HG02610 (cell line): ENCODE data around the gene THSD7A.
A peak's percentile ranks its signal among the peaks of the same experiment; 100 is the strongest.

ENCODE experiments used
- ATAC-seq: cut with Tn5 transposase; IDR thresholded peaks from one replicate; pipeline ENCODE4 v1.9.1; 2021; ENCODE audit warnings: mild to moderate bottlenecking, moderate library complexity; ENCODE audit not compliant: unreplicated experiment

THSD7A gene

DNA sequence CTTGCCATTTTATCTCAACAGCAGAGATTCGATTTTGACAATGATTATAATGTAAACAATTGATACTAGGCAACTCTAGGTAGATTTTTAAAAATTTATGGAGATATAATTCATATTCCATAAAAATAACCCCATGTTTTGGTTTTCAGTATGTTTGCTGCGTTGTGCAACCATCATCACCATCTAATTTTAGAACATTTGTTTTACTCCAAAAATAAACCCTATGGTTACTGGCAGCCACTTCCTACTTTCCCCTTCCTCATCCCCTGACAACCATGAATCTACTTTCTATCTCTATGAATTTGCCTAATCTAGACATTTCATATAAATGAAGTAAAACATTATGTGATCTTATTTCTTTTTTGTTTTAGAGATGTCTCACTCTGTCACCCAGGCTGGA is 401.9 kb downstream of the THSD7A start:
- no peak for ATAC-seq

DNA sequence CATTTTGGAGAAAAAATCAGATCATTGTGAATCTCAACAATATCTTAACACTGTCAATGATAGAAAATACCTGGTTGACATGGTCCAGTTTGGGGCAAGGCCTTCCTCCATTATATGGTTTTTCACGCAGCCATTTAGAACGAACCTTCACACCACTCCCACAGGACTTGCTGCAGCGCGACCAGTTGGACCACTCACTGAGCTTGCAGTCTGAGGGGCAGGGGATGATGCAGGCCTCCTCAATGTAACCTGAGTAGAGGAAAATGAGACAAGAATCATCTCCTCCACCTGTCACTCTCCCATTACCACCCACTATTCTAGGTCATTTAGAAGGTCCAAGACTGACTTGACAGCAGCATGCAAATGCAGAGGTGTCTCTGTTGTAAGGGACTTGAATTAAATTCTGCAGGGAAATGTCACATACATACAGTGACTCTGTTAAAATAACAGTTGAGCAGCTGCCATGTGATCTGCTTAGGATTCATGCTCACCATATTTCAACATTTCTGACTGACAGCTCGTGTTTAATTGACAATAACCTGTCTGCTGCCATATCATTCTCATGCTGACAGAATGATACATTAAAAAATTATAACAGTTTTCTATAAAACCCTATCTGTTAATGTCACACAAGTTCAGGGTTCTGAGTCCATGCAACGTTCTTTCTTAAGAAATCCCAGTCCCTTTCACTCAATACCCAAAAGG is 403.0 kb downstream of the THSD7A start:
- no peak for ATAC-seq

DNA sequence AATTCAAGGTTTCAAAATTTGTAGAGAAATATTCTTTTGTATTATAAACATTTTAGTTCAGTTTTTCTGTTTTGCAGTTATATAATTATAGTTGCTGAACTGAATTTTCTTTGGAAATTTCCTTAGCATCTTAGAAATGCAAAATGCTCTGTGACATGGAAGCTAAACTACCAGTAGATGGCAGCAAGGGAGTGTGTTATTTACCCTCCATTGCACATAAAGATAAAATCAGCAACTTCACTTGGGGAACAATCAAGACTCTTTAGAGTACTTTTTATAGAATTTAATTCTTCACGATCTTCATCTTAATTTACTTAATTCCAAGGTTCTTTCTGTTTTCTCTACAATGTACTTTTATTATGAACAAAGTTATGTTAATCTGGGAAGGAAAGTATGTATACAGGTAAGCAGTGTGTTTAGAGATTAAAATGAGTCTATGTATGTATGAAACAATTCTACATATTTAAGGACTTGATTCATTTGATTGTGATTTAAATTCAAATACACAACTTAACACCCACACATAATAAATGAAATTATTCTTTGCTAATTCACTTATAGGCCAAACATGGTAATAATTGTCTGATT is 404.2 kb downstream of the THSD7A start:
- peak; percentile 66 for ATAC-seq

DNA sequence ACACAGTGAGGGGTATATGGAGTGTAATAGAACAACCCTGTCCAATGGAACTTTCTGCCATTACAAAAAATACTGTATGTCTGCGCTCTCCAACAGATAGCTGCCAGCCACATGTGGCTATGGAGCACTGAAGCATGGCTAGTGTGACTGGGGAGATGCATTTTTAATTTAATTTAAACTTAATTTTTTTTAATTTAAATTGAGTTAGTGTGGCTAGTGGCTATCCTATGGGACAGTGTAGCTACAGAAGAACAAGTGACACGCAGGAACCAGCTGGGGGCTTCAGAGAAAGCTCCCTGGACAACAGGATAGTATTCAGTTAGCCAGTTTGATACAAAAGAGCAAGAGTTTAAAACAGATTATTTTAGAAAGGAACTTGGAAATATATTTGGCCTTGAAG is 408.0 kb downstream of the THSD7A start:
- no peak for ATAC-seq

DNA sequence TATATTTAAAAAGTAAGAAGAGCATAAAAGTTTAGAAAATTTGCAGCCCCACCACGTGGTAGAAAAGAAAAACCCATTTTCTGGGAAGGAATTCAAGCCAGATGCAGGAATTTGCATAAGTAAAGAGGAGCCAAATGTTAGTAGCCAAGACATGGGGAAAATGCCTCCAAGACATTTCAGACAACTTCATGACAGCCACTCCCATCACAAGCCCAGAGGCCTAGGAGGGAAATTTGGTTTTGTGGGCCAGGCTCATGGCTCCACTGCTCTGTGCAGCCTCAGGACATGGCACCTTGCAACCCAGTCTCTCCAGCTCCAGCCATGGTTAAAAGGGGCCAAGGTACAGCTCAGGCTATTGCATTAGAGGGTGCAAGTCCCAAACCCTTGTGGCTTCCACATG is 411.9 kb downstream of the THSD7A start:
- ATAC-seq: no peak

DNA sequence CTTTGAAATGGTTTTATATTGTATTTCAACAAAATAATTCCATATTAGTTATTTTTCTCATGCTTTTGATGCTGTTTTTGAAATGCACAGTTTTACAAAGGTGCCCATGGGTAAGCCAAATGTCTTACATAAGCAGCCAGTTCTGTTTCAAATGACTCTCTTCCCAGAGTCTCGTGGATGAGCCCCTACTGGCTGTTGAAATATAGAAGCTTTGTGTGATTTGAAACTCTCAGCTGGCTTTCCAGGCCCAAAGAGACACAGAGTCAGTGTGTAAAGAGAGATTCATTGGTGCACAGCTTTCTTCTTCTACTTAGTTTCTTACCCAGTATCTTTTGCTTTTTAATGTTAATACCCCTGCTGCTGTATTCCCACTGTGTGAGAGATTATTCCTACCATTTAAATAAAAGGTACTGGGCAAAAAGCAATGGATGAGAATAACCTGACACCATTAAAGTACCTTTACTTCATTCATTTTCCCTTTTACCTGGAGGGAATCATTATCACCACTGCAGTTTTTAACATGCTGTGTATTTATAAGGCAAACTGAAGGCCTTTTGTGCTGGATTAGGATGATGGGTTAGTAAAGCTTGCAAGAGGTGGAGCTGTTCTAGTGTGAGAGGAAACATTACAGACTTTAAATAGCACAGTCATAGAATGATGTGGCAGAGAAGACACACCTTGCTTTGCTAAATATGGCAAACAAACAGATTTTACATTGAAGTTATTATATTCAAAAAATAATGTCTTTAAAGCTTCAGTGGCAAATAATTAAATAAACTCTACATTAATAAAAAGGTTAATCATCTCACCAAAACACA is 415.1 kb downstream of the THSD7A start:
- no peak for ATAC-seq

DNA sequence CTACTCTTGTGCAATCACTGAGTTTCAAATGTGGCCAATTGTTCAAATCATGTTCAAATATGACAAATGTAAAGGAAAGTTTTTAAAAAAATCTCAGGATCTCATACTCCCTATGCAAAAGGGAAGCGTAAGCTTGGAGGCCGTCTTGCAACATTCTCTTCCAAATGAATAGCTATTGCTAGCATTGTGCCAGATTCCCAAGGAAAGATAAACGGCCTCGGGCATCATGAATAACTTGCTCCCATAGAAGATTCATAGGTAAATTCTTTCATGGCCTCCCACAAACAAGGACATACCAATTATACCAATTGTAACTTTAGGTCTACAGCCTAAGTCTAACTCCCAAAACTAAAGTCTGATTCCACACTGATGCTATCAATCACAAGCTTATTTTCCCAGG is 416.9 kb downstream of the THSD7A start:
- ATAC-seq: no peak

DNA sequence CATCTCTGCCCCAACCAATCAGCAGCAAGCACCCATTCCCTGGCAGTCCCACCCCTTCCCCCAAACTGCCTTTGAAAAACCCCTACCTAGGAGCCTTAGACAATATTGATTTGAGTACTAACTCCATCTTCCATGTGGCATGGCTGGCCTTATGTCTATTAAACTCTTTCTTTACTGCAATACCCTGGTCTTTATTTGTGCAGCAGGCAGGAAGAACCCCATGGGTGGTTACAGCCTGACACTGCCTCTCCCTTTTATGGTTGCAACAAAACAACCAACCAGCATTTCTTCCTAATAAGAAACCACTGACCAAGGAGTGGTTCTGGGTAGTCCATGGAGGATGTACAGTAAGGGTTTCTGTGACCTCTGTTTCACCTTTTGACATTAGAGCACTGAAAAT is 418.1 kb downstream of the THSD7A start:
- ATAC-seq: no peak

DNA sequence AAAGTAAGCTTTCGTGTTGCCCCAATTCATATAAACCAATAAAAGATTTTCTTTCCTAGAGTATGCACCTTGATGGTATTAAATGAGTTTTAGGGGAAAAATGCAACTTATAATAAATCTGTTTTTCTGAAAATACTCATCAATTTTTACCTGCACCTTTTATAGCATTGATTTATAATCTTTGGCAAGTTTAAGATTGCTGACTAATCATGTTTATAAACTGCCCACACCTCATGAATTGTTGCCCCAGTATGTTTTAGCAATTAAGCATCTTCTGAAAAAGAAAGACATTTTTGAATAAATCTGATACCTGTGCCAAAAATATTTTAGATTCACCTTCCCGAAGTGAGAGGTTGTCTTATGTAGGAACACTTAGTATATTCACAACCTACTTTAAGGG is 420.0 kb downstream of the THSD7A start:
- ATAC-seq: no peak

DNA sequence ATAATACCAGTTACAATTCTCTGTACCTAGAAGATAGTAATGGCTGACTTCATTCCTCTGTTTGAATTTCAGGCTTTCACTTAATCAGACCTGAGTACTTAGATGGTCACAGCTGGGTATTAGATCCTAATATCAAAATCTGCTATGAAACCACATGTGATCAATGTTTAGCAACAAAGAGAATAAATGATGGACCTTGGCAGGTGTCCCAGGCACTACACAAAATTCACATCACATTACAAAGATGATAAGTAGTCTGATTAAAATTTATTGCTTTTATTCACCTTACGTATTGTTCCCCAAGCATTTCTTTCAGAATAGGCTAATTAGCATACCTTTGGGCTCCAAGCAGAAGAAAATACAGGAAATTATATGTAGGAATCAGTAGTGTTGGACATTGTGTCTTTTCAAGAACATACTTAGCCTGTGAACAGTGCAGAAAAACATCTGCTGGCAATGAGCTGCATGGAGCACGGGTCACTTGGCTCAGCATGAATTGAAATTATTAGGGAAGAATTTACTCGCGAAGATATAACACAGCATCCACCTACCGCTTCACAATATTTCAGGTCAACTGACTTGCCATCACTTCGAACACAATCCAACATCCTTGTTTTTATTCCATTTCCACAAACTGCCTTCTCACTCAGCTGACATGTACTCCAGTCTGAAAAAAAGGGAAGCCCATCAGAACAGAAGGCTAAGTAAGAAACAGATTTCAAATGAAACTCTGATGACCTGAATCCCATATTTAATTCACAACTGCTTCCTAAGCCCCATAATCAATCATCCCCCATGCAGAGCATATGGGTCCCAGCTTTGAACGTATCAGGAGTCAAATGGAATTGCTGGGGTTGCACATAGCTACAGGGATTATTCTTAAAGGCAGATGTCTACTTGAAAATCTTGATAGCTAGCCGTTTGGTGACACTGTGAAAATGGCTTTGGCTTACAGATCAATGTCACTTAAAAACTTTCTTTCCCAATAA is 421.0 kb downstream of the THSD7A start:
- no peak for ATAC-seq

DNA sequence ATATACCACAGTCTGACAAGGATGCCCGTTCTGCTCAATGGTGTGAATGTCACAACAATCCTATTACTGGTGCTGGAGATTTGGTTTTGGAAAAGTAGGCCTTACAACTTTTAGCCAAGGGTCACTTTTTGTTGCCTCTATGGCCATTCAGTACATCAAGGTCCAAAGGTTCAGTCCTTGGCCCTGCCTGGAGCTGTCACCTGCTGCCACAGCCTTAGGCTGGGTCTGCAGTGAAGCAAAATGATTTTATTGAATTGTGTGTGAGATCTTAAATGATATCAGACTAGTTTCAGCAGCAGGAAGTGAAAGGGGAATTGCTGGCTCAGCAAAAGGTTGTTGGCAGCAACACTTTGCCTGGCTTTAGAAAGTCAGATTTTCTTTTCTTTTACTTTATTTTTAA is 427.6 kb downstream of the THSD7A start:
- ATAC-seq: no peak

DNA sequence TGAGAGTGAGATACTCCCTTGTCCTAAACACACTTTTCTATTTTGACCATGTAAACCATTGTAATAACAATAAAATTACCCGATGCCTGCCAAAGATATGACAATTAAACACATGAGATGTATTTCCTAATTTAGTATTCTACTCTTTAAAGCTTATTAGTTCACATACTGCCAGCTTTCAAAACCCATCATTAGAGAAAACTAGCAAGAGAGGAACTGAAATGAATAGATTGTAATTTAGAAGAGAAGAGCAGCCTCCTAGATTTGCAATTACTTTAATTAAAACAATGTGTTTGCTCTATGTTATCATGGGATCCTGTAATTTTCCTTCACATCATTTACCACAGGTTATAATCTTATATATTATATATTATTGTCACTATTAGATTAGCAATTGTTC is 428.2 kb downstream of the THSD7A start:
- ATAC-seq: no peak

DNA sequence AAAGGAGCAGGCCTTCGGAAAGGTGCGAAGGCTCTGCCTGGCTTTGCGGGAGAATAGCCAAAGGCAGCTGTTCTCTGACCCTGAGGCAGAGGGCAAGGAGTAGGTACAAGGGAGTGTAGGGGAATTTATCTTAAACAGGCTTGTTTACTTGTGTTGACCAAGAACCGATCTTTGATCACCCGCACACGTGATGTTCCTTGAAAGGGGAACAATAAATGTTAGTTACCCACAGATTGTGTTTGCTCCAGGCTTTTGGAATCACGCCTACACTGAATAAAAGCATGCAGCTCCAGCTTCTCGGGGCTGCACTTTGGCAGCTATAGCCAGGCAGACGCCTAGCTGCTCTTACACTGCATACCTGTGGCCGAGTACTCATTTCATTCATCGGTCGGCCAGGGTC is 437.6 kb downstream of the THSD7A start:
- no peak for ATAC-seq

DNA sequence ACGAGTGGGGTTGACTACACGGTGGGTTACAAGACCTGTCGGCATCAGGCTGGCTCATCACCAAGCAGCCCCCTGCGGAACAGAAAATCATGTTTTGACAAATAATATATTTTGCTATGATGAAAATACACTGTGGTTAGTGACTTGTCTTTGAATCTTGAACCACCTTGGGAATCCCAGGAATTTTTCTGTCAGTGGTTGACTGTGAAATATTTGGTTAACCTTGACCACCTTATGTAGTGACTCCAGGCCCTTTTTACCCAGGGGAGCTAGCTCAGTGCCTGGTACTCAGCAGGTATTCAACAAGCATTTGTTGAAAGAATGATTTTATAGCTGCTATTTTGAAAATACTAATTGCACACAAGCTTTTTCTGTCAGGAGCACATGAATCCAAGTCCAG is 452.4 kb downstream of the THSD7A start:
- no peak for ATAC-seq

DNA sequence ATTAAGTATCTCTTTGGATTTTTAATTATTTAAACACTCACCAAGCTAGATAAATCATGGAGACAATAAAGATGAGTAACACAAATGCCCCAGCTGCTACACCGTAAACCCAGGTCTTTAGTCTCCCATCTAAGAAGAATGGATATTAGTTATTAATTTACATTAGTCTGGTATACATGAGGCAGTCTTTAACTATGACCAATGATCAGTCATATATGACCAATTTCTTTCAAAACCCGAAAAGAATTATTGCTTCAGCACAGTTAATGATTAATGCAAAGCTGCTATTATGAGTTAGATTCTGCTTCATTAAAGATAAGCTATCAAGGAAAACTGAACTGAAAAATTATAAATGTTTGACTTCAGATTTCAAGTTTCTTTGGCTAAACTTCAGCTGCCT is 455.5 kb downstream of the THSD7A start:
- ATAC-seq: no peak

DNA sequence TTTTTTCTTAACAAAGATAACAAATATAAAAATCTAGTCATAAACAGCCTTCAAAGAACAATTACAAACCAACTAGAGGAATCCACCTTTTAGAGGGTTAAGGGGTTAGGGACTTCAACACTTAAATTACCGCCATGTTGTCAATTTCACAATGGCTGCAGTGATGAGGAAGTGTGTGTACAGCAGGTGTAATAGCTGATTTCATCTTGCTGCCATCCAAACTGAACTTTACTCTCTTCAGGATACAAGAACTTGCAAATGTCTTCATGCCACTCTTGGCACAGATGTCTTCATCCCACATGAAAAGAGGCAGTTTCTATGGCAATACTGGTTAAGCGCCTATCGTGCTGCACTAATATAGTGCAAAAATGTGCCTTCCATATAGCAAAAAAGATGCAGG is 457.4 kb downstream of the THSD7A start:
- no peak for ATAC-seq

DNA sequence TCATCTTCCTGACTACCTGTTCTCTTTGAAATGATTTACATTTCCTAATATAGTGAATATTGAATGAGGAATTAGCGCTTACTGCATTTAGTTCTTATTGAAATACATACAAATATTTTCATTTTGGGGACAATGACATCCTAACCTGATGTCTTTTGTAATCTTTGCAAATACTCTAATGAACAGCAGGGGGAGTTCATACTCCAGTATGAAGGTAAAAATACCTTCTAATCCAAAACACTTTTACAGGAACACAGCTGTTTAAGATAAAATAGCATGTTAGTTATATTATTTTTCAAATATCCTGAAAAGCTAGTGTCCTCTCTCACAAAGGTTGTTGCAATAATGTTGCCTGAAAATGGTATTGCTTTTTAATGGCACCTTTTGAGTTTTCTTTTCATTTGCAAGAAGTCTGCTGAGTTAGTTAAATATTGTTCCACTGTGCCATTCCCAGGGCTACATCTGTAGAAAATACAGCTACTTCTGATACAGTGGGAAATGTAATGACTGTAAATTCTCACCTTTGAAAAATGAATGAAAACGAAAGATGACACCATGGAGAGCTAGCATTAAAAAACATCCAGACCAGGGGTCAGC is 458.4 kb downstream of the THSD7A start:
- ATAC-seq: no peak

DNA sequence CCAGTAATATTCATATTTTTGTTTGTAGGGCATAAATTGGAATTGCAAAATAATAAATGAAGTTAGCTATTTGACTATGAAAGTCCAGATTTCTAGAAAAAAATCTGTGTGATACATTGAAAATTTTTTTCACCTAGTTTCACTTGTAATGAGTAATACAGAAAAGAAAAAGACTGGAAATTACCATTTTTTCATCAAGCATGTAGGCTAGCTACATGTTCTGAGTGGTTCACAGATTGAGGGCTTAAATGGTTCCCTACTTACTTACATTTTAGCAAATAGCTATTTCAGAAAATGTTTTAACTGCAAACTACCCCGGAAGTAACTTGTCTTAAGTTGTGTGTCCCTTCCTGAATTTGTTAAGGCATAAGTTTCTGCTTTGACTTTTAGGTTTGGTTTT is 462.3 kb downstream of the THSD7A start:
- no peak for ATAC-seq

DNA sequence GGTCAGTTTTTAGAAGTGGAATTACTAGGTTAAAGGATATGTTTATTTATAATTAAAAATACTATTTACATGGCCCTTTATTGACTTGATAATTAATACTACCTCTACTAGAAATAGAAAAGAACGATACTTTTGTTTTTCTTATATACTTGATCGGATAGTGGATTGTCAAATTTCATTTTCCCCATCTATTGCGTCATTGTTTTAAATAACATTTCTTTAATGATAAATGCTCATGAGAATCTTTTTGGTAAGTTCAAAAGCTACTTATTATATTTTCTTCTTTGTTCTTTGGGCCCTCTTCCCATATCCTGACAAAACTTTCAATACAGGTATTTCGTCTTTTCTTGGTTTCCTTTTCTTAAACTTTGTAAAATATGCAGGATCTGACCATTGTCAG is 465.9 kb downstream of the THSD7A start:
- no peak for ATAC-seq

DNA sequence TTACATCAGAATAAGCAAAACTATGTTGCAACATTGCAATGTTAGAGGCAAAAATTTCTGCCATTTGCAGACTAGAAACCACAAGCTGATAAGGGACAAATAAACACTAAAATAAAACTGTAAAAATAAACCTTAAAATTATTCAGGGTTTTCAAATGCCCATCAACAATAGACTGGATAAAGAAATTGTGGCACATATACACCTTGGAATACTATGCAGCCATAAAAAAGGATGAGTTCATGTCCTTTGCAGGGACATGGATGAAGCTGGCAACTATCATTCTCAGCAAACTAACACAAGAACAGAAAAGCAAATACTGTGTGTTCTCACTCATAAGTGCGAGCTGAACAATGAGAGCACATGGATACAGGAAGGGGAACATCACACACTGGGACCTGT is 473.4 kb downstream of the THSD7A start:
- ATAC-seq: no peak
